Ishikawa (cell line): ENCODE results near the gene EDN1.

Source experiments
- CEBPB ChIP-seq: IDR thresholded peaks from 2 replicates; pipeline ENCODE4 v1.6.1; 2012
- CREB1 ChIP-seq: IDR thresholded peaks from 2 replicates; pipeline ENCODE4 v1.6.1; 2012; ENCODE audit warnings: low read depth
- EGR1 ChIP-seq: IDR thresholded peaks from 2 replicates; pipeline ENCODE4 v1.6.1; 2012
- EP300 ChIP-seq: IDR thresholded peaks from 2 replicates; pipeline ENCODE4 v1.6.1; 2012; ENCODE audit warnings: borderline replicate concordance
- FOXM1 ChIP-seq: IDR thresholded peaks from 2 replicates; pipeline ENCODE4 v1.6.1; 2012; ENCODE audit warnings: low read depth, borderline replicate concordance
- MAX ChIP-seq: IDR thresholded peaks from 2 replicates; pipeline ENCODE4 v1.6.1; 2012
- NFIC ChIP-seq: IDR thresholded peaks from 2 replicates; pipeline ENCODE4 v1.6.1; 2012
- RAD21 ChIP-seq: IDR thresholded peaks from 2 replicates; pipeline ENCODE4 v1.6.1; 2012; ENCODE audit warnings: low read depth
- REST ChIP-seq: IDR thresholded peaks from 2 replicates; pipeline ENCODE4 v1.6.1; 2012; ENCODE audit warnings: low read depth, mild to moderate bottlenecking
- TAF1 ChIP-seq: IDR thresholded peaks from 2 replicates; pipeline ENCODE4 v1.6.1; 2012; ENCODE audit warnings: low read depth, mild to moderate bottlenecking
- TEAD4 ChIP-seq: IDR thresholded peaks from 2 replicates; pipeline ENCODE4 v1.6.1; 2012
- YY1 ChIP-seq: IDR thresholded peaks from 2 replicates; pipeline ENCODE4 v1.6.1; 2012; ENCODE audit warnings: low read depth

- TF ChIP-seq EGR1 (no peak), TAF1 (no peak), RAD21 (no peak), YY1 (no peak), REST (no peak), CREB1 (no peak), CEBPB (no peak), MAX (no peak), TEAD4 (no peak), FOXM1 (no peak), NFIC (no peak), EP300 (no peak)
These were observed 35.7 kb downstream of the EDN1 start for GRCh38 chr6:12325872-12326271.
